HPDE6-E6E7 (cell line): Measurements from ENCODE around the gene PCDHGA3.
"Not testable (repeated sequence)": the region's sequence is repeated elsewhere in the genome, so short reads cannot be mapped to it uniquely, and the experiment has no call there.

Experiments used
- DNase-seq: peaks from one replicate; pipeline ENCODE4 v3.0.0; 2011; ENCODE audit warnings: missing footprints; ENCODE audit errors: extremely low spot score

PCDHGA3 gene

DNA sequence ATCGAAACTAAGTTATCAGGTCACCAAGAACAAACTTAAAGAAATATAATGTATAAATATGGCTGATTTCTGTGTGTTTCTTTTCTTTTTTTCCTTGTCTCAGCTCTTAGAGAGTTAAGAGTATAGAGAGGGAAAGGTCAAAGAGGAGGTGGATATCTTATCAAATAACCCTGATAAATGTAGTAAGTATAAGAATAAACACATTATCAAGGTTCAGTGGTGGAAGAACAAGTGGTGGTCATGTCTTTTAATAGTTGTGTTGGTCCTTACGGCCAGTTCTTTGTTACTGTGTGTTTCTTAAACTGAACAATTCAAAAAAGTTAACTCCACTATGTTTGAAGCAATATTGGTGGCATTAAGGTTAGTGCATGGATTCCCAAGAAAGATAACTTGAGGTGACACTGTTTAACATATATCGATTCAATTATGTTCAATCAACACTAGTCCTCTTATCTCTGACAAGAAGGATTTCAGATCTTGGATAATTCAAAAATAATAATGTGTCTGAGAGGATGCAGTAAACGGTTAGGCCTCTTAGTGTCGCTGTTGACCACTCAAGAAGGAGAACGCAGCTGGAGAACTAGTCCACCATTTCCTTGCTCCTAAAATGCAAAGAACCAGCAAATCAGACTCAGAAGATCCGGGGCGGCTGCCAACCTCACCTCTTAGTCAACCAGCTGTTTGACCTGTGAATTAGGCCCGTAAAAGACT lies at the start of gene PCDHGA3:
TSS of gene PCDHGA3 (plus strand) at position 588 of the 711 bp plus-strand sequence. CDS start 205 bp downstream, outside the sequence.
- DNase-seq, result no peak

DNA sequence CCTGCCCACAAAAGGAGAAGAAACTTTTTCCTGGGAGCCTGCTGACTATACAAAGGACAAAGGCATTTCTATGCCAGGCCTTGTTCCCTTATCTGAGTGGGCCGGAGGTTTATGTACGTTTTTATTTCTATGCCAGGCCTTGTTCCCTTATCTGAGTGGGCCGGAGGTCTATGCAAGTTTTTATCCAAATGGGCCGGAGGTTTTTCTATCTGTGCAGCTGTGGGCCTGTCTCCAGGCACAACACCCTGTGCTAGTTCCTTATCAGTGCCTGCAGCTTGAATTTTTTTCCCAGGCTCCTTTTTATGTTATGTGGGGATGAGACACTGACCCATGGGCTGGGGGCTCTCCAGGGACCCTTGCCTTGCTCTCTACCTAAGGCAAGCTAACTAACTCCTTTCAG lies 45.3 kb upstream of the PCDHGA3 start:
- DNase-seq, result no peak

DNA sequence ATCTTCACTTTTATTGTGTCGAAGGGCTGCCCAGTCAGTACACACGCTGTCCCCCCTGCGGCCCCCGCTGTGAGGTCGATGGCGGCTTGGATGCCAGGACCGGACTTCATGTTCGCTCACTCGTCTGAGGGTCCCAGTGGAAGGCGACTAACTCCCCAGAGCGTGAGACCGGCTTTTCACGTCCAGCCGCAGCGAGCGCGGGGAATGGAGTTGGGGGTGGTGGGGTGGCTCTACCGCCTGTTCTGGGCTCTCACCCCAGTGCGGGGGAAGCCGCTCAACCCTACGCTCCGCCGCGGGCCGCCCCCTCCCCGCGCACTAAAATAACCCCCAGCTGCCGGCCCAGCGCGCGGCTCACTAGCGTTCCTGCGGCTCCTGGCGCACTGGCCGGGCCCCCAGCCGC lies 39.9 kb upstream of the PCDHGA3 start, which contains the start of gene SLC25A2:
TSS of gene SLC25A2 (minus strand) at position 294 of the 400 bp plus-strand sequence. CDS start at position 110, 184 bp downstream.
- DNase-seq, result no peak

DNA sequence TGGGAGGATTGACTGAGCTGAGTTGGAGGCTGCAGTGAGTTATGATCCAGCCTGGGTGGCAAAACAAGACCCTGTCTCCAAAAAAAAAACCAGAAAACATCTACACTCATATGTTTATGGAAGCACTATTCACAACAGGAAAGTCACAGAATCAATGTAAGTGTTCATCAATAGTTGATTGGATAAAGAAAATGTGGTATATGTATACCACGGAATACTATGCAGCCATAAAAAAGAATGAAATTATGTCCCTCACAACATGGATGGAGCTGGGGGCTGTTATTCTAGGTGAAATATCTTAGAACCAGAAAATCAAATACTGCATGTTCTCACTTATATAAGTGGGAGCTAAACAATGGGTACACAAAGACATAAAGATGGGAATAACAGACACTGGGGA lies 37.0 kb upstream of the PCDHGA3 start:
- DNase-seq, result no peak

DNA sequence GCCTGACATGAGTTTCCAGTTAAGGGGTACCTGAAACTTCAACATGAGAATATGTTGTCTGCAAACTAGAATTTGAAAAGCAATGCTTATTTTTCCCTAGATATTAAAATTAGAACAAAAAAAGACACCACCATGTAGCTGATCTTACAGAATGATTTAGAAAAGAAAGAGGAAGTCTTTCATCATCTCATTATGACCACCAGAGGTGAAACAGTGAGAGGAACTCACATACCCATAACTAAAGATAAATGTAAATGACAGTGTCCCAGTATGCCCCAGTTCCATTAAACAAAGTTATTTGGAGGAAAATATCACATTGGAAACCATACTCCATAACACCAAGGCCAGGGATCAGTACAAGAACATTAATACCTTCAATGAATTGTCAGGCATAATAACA lies 29.9 kb upstream of the PCDHGA3 start:
- no peak for DNase-seq

DNA sequence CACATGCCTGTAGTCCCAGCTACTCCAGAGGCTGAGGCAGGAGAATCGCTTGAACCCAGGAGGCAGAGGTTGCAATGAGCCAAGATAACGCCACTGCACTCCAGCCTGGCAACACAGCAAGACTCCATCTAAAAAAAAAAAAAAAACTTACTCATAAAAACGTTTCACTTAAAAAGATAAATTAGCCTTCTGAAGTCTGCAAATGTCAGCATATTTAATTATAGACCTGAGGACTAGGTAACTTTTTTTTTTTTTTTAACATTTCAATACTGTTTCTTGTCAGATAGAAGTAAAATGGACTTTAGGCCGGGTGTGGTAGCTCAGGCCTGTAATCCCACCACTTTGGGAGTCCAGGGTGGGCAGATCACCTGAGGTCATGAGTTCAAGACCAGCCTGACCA lies 26.7 kb upstream of the PCDHGA3 start:
- DNase-seq, result not testable (repeated sequence)

DNA sequence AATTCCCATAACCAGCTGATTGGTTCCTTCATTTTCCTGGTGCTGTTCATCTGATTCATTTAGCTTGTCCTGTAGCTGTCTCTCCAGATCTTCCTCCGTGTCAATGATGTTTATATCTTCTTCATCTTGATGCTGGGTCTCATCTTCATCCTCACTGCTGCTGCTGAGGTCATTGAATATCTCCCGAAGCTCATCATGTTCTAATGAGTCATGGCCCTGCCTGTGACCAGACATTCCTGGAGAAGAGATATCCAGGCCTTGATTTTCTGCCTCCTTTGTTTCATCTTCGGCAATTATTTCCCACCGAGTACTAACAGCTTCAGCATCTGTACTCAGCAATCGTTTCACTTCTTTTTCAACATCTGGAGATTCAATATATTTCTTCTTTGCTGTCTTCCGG lies 24.4 kb upstream of the PCDHGA3 start:
- DNase-seq, result no peak

DNA sequence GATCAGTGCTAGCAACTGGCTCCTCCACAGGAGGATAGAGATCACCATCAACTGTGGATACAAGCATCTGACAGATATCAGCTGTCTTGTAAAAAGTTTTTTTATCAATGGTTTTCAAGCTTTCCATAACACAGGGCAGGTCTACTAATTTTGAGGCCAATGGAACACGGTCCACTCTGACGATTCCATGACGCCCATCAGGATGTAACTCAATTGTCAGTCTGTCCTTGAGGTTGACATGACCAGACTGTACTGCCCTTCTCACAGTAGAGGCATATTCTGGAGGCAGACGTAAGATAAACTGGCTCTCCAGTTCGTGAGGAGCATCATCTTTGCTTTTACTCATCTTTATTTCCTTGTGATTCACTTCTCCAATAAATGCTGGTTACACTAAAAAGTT lies 23.9 kb upstream of the PCDHGA3 start:
- DNase-seq, result no peak

DNA sequence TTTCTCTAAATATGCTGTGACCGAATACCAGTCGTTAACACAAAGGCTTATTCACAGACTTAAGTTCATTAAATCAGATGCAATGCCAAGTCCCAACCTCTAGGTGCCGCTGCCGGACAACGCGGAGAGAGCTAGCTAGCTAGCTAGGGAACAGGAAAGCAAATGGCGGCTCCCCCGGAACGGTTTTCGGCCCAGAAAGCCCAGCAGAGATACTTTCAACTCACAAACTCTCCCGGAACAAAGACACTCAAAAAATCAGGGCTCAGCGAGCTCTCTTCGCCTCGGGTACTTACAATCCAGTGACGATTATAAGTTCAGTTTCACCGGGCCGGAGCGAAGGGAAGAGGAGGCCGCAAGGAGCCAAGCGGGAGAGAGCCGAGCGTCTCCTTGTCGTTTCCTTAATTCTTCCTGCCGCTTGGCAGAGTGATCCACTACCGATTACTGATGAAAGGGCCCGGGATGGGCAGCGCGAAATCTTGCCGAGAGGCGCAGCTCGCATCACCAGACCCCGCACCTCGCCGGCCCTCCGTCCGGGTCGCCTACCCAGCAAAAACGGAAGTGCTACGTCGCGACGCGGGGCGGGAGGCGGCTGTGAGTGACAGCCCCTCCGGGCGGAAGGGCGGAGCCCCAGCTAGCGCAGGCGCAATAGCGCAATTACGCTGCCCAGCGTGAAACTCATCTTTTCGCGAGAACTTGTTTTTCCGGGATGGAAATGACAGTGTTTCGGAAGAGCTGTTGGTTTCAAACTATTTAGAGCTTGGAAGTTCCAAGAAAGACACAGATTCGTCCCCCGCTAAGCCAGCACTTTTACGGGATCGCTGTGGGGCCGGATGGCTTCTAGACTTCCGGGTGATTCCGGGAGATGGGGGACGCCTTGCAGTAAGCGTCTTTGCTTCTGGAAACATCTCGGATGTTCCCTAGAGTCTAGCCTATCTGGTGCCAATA lies 23.1 kb upstream of the PCDHGA3 start, which contains the start of gene TAF7:
TSS of gene TAF7 (minus strand) at position 560 of the 945 bp plus-strand sequence. CDS start 740 bp downstream, outside the sequence.
- peak; percentile 72 for DNase-seq

DNA sequence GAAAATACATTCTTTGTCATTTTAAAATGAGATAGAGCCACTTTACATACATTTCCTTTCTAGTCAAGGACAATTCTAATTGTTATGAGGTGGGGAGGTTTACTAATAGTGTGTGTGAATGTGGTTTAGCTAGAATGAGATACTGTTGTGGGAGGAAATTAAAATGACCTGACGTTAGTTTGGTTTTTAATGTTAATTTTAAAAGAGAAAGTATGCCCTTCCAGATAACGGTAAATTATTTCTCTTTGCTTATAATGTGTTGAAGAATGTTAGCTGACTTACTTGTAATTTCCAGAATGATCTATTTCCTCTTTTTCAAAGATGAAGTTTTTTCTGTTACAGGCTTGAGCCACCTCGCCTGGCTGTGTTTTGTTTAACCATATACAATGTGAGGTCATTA lies 21.4 kb upstream of the PCDHGA3 start:
- DNase-seq, result no peak

DNA sequence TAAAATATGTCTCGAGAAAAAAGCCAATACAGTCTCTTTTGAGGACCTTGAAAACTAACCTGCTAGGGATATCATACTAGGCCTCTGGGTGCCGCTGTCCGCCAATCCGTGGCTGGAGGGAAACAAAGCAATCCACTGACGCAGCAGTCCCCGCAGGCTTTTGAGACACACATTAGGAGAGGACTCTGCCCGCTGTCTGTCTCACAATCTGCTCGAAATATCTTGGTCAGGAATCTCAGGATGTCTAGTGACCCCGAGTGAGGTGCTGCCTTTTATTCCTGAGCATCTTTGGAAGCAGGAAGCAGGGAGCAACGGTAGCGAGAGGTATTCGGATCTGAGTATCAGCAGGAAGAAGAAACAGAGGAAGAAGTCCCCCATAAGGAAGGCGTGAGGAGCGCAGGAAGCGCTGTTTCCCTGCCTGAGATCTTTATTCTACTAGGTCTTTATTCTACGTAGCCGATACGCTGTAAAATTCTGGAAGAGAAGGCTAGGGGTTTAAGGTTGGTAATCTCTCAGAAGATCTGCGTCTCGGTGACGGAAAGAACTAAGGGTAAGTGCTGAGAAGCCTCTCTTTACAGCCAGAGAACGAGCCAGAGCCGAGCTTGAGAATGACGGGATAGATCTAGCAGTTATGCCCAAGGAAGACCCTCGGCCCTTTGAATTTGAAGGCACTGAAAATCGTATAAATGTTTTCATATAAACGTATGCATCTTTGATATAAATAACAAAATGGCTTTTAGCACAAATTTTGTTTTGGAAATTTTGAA lies 17.4 kb upstream of the PCDHGA3 start:
- no peak for DNase-seq

DNA sequence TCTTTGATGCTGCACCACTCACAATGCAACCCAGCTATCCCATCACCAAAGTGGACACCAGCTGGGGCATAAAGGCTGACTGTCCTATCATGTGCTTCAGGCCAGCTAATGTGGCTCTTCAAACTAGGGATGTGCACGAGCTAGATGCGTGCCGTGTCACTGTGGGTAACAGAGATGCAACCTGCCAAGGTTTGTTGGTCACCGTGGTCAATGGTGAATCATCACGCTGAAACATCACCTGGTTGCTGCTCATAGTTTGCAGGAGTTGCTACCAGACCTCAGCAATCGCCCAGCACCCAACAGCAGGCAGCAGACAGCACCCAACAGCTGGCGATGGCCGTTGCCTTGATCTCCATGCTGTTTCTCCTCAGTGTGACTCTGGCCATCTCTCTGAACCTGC lies 15.4 kb upstream of the PCDHGA3 start:
- no peak for DNase-seq

DNA sequence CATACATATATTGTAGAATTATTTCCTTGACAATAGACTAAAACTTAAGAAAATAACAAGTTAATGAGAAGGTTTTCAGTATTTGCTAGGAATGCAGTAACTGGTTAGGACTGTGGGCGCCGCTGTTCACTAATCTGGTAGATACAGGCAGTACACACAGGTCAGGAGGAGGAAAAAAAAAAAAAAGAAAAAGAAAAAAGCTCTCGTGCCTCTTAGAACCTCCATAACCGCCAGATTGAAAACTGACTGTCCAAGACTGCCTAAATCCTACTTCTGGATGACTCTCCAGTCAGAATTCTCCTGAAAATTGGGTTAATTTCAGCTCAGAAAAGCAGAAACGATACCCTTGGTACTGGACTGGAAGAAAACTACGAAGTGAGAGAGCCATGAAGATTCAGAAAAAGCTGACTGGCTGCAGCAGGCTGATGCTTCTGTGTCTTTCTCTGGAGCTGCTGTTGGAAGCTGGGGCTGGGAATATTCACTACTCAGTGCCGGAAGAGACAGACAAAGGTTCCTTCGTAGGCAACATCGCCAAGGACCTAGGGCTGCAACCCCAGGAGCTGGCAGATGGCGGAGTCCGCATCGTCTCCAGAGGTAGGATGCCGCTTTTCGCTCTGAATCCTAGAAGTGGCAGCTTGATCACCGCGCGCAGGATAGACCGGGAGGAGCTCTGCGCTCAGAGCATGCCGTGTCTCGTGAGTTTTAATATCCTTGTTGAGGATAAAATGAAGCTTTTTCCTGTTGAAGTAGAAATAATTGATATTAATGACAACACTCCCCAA lies 13.1 kb upstream of the PCDHGA3 start, which contains the start of gene PCDHGA1:
TSS of gene PCDHGA1 (plus strand) at position 216 of the 782 bp plus-strand sequence.
- DNase-seq, result no peak

DNA sequence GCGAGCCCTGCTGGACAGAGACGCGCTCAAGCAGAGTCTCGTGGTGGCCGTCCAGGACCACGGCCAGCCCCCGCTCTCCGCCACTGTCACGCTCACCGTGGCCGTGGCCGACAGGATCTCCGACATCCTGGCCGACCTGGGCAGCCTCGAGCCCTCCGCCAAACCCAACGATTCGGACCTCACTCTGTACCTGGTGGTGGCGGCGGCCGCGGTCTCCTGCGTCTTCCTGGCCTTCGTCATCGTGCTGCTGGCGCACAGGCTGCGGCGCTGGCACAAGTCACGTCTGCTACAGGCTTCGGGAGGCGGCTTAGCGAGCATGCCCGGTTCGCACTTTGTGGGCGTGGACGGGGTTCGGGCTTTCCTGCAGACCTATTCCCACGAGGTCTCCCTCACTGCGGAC lies 11.1 kb upstream of the PCDHGA3 start:
- not testable (repeated sequence) for DNase-seq

DNA sequence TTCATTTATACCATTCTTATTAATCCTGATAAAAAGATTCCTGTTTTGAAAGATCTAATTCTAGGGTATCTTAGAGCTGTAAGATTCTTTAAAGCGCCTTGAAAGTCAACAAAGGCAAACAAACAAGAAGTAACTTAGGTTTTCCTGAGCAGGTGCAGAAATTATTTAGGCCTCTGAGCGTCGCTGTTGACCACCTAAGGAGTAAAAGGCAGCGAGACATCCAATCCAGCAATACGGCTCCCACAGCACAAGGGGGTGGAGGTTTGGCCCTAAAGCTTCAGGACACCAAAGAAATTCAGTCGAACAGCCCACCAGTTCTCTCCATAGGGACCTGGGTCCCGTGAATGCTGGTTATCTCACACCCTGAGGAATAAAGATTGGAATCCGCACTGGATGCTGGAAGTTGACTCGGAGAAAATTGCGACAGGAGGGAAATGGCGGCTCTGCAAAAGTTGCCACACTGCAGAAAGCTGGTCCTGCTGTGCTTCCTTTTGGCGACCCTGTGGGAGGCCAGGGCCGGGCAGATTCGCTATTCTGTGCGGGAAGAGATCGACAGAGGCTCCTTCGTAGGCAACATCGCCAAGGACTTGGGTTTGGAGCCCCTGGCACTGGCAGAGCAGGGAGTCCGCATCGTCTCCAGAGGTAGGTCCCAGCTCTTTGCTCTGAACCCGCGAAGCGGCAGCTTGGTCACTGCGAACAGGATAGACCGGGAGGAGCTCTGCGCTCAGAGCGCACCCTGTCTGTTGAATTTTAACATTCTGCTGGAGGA lies 4.9 kb upstream of the PCDHGA3 start, which contains the start of gene PCDHGA2:
TSS of gene PCDHGA2 (plus strand) at position 223 of the 769 bp plus-strand sequence.
- DNase-seq, result no peak

DNA sequence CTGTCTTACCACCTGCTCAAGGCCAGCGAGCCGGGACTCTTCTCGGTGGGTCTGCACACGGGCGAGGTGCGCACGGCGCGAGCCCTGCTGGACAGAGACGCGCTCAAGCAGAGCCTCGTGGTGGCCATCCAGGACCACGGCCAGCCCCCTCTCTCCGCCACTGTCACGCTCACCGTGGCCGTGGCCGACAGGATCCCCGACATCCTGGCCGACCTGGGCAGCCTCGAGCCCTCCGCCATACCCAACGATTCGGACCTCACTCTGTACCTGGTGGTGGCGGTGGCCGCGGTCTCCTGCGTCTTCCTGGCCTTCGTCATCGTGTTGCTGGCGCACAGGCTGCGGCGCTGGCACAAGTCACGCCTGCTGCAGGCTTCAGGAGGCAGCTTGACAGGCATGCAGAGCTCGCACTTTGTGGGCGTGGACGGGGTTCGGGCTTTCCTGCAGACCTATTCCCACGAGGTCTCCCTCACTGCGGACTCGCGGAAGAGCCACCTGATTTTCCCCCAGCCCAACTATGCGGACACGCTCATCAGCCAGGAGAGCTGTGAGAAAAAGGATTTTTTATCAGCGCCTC lies 2.8 kb upstream of the PCDHGA3 start:
- not testable (repeated sequence) for DNase-seq

DNA sequence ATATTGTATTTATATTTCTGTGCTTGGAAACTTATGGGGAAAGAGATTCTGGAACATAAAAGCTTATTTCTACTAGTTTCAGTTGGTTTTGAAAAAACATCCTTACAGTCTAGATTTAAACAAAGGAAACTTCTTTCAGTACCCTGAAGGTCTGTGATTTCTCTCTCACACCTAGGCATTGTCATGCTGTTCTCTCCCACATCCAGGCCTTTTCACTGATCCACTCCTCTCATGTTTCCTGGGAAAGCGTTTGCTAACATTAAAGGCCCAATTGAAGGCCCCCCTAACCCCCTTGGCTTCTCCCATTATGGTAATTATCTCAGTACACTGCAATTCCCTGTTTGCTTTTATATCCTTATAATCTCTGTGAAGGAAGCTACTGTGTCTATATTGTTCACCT lies 856 bp upstream of the PCDHGA3 start:
- no peak for DNase-seq

DNA sequence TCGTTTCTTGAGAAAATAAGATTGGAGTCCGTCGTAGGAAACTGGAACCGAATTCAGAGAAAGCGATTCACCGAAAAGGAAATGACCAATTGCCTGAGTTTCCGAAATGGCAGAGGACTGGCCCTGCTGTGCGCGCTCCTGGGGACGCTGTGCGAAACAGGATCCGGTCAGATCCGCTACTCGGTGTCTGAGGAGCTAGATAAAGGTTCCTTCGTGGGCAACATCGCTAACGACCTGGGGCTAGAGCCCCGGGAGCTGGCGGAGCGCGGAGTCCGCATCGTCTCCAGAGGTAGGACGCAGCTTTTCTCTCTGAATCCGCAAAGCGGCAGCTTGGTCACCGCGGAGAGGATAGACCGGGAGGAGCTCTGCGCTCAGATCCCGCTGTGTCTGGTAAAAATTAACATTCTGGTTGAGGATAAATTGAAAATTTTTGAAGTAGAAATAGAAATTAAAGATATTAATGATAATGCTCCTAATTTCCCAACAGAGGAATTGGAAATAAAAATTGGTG lies 379 bp downstream of the PCDHGA3 start:
- no peak for DNase-seq

DNA sequence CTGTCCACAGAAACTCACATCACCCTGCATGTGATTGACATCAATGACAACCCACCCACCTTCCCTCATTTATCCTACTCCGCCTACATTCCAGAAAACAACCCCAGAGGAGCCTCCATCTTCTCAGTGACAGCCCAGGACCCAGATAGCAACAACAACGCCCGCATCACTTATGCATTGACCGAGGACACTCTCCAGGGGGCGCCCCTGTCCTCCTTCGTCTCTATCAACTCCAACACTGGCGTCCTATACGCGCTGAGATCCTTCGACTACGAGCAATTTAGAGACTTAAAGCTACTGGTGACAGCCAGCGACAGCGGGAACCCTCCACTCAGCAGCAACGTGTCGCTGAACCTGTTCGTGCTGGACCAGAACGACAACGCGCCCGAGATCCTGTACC lies 1.7 kb downstream of the PCDHGA3 start:
- DNase-seq, result no peak
